Pancreas (tissue), 10 donors: ENCODE measurements around the gene TTC4. TPM values are rescaled to one million over a fixed set of nuclear protein-coding genes. Genes with fewer than 3 reads are reported as not detected.

ENCODE experiments used
- ATAC-seq, 4 donors: fragments of 200-7000 bp; cut with Tn5 transposase; one replicate each; pipeline versions ENCODE4 v1.8.0 to v1.9.1; 2020; ENCODE audit warnings: mild to moderate bottlenecking in 4 of 4, moderate library complexity in 4 of 4
- DNase-seq, 6 donors: peaks; one replicate each; pipeline ENCODE4 v3.0.0-alpha.2; 2020
- FAIRE-seq: peaks from 2 replicates; lab custom pipeline; 2012; peaks lifted over from hg19 to GRCh38; lab: Jason Lieb, UNC
- H3K27ac ChIP-seq, 4 donors: fragments of 200-600 bp; sonication (generic); 1 replicate in 3 of 4; 2 replicates in 1 of 4; pipeline versions ENCODE4 v1.5.0 to v1.8.0; 2020
- H3K27me3 ChIP-seq, 4 donors: fragments of 200-600 bp; one replicate each; pipeline ENCODE4 v1.8.0; 2021
- H3K36me3 ChIP-seq, 3 donors: fragments of 200-600 bp; sonication (generic) in 1 of 3; one replicate each; pipeline versions ENCODE4 v1.5.0 to v1.8.0; 2020 to 2021
- H3K4me1 ChIP-seq, 3 donors: fragments of 200-600 bp; one replicate each; pipeline ENCODE4 v1.8.0; 2021
- H3K4me3 ChIP-seq, 4 donors: fragments of 200-600 bp; sonication (generic) in 2 of 4; one replicate each; pipeline versions ENCODE4 v1.5.0 to v1.8.0; 2020 to 2021
- H3K9me3 ChIP-seq, 4 donors: fragments of 200-600 bp; one replicate each; pipeline ENCODE4 v1.8.0; 2021
- CTCF ChIP-seq, 4 donors: fragments of 200-600 bp; sonication (generic) in 3 of 4; IDR thresholded peaks; one replicate each; pipeline versions ENCODE4 v1.5.0 to v1.8.0; 2021; ENCODE audit warnings: antibody characterized with exemption in 4 of 4
- WGBS, 2 donors: extraction: QIAGEN DNeasy Blood & Tissue Kit; methylation state at CpG; one replicate each; pipeline ENCODE4 v1.1.7; 2013; 5-methylcytosine and 5-hydroxymethylcytosine counted together
- intact Hi-C, 3 donors: fragments of 100-400 bp; cut with DNase I; formaldehyde crosslinking; loops; one replicate each; pipeline versions ENCODE4 v1.11.1 to v1.14.2; 2022
- polyA plus RNA-seq, 2 donors: library from polyadenylated mRNA; stranded (reverse); fragments of 200-250 nt; gene quantifications; one replicate each; pipeline ENCODE4 v1.2.3, GENCODE V29; 2013
- total RNA-seq, 6 donors: library from RNA; stranded (reverse); fragmentation: NEBNext Ultra II Directional in 4 of 6; extraction: Animal tissue kit (Norgen Biotek cat#: 25700) in 4 of 6; gene quantifications; one replicate each; pipeline versions ENCODE4 v1.2.1 to v1.2.4, GENCODE V29; 2021 to 2023
- donor health status: healthy with polysubstance abuse.
- donor health status: DM: no; HTN: no; CAD: no; lungs with moderate emphysema.
- donor health status: DM: no; HTN: no; CAD: no.
- donor health status: control.
- donor health status: control.
- donor health status: Bipolar disorder and iron deficiency.
- donor health status: DM: yes; HTN: yes; CAD: no.
- donor health status: DM: no; HTN: no; CAD: no.
- donor health status: DM: no; HTN: no; CAD: no.
- donor health status: DM: yes; HTN: yes; CAD: no.

TTC4 gene
- total and polyA plus RNA-seq, 8 donors: 4.5 to 14.4 (median 7.3) TPM

- H3K4me1 ChIP-seq: no peaks in the 10 kb centered on the region
- ATAC-seq (no peak), DNase-seq (peak in 1 of 6 donors; percentile 45), FAIRE-seq (no peak)
- H3K27me3 ChIP-seq: no peaks in the 10 kb centered on the region
- WGBS, 2 donors: 72 to 80% methylated on average over 13 to 15 of the region's 15 CpGs
- no peak for TF ChIP-seq CTCF (IDR thresholded peaks at IDR 0.05)
- H3K4me3 ChIP-seq: no peak overlapping the region
- H3K36me3 ChIP-seq: no peaks in the 10 kb centered on the region
- intact Hi-C loops: no loop called here
- no peak overlapping the region for H3K27ac ChIP-seq
- H3K9me3 ChIP-seq: no peaks in the 10 kb centered on the region
Observed at GRCh38 chr1:54695221-54695620, 20.4 kb upstream of the TTC4 start.

- WGBS, 2 donors: 66 to 67% methylated on average over 1 of the region's 1 CpG
- TF ChIP-seq CTCF (IDR thresholded peaks at IDR 0.05): no peak
- Histone ChIP-seq H3K4me1 (no peaks in the 10 kb centered on the region), H3K27ac (no peak overlapping the region), H3K4me3 (no peak overlapping the region), H3K27me3 (no peaks in the 10 kb centered on the region), H3K9me3 (no peaks in the 10 kb centered on the region), H3K36me3 (no peaks in the 10 kb centered on the region)
- DNase-seq: no peak
- no peak for FAIRE-seq
- intact Hi-C loops: no loop called here
- no peak for ATAC-seq
Observed at GRCh38 chr1:54695764-54696163, 19.9 kb upstream of the TTC4 start.

- no peaks in the 10 kb centered on the region for H3K27me3 ChIP-seq
- no peak for TF ChIP-seq CTCF (IDR thresholded peaks at IDR 0.05)
- no peaks in the 10 kb centered on the region for H3K9me3 ChIP-seq
- no peak for ATAC-seq
- no peak overlapping the region for H3K4me3 ChIP-seq
- 62 to 79% methylated on average over 3 of the region's 3 CpGs for WGBS, 2 donors
- no peak overlapping the region for H3K27ac ChIP-seq
- FAIRE-seq: no peak
- no peaks in the 10 kb centered on the region for H3K36me3 ChIP-seq
- H3K4me1 ChIP-seq: no peaks in the 10 kb centered on the region
- DNase-seq: no peak
- intact Hi-C loops: no loop called here
Observed at GRCh38 chr1:54696262-54696661, 19.4 kb upstream of the TTC4 start.

- peak in 1 of 6 donors; percentile 34 for DNase-seq
- TF ChIP-seq CTCF (IDR thresholded peaks at IDR 0.05): no peak
- 76 to 85% methylated on average over 6 of the region's 6 CpGs for WGBS, 2 donors
- Histone ChIP-seq H3K36me3 (no peaks in the 10 kb centered on the region), H3K27ac (no peak overlapping the region), H3K4me3 (no peak overlapping the region), H3K9me3 (no peaks in the 10 kb centered on the region), H3K27me3 (no peaks in the 10 kb centered on the region), H3K4me1 (no peaks in the 10 kb centered on the region)
- no peak for ATAC-seq
- intact Hi-C loops: no loop called here
- no peak for FAIRE-seq
Observed at GRCh38 chr1:54697896-54698295, 17.8 kb upstream of the TTC4 start.

- no peak for ATAC-seq
- Histone ChIP-seq H3K27me3 (no peaks in the 10 kb centered on the region), H3K4me3 (no peak overlapping the region), H3K36me3 (no peaks in the 10 kb centered on the region), H3K9me3 (no peaks in the 10 kb centered on the region), H3K27ac (no peak overlapping the region), H3K4me1 (no peaks in the 10 kb centered on the region)
- TF ChIP-seq CTCF (IDR thresholded peaks at IDR 0.05): no peak
- 58 to 62% methylated on average over 7 to 8 of the region's 8 CpGs for WGBS, 2 donors
- intact Hi-C loops: no loop called here
- FAIRE-seq: no peak
- peak in 1 of 6 donors; percentile 16 for DNase-seq
Observed at GRCh38 chr1:54698346-54698745, 17.3 kb upstream of the TTC4 start.
